Activated T-helper 1 cell treated with anti-CD3 and anti-CD28 coated beads, Interleukin-2, amount 50 U/mL, for 16 hours (primary cell): ENCODE measurements around the gene LRRC51.
"Not testable (repeated sequence)": the region's sequence is repeated elsewhere in the genome, so short reads cannot be mapped to it uniquely, and the experiment has no call there.

Source experiments
- DNase-seq, 2 donors: peaks; one replicate each; pipeline ENCODE4 v3.0.0-alpha.2; 2020; ENCODE audit warnings: low read depth in 1 of 2, low spot score in 1 of 2

The LRRC51 gene

DNA sequence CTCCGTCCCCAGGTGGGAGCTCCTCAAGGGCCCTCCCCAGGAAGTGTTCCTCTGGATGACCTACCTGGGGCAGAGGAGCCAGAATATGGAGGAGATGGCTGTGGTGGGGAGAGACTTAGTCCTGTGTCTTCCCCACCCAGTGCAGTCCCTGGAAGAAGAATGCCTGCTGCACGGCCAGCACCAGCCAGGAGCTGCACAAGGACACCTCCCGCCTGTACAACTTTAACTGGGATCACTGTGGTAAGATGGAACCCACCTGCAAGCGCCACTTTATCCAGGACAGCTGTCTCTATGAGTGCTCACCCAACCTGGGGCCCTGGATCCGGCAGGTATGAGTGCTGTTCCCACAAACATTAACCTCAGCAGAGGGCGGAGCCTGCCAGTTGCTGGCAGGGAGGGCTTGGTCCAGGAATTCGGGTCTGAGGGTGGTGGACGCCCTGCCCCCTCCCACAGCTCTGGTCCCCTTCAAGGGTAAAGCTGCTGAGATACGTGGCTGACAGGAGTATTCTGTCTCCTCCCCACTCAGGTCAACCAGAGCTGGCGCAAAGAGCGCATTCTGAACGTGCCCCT lies 58.3 kb downstream of the LRRC51 start:
- no peak for DNase-seq

DNA sequence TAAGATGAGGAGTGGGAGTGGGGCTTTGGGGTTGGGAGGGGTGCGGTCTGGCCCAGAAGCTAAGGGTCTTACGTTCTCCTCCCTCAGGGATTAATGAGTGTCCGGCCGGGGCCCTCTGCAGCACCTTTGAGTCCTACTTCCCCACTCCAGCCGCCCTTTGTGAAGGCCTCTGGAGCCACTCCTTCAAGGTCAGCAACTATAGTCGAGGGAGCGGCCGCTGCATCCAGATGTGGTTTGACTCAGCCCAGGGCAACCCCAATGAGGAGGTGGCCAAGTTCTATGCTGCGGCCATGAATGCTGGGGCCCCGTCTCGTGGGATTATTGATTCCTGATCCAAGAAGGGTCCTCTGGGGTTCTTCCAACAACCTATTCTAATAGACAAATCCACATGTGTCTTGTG lies 58.9 kb downstream of the LRRC51 start:
- DNase-seq: no peak

DNA sequence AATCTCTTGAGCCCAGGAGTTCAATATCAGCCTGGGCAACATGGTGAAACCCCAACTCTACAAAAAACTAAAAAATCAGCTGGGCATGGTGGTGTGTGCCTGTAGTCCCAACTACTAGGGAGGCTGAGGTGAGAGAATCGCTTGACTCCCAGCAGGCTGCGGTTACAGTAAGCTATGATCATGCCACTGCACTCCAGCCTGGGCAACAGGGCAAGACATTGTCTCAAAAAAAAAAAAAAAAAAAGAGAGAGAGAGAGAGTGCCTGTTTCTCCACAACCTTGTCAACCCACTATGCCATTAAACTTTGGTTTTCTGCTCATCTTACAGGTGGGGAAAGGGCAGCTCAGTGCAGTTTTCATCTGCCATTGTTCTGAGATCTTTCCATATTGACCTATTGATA lies 60.0 kb downstream of the LRRC51 start:
- no peak for DNase-seq

DNA sequence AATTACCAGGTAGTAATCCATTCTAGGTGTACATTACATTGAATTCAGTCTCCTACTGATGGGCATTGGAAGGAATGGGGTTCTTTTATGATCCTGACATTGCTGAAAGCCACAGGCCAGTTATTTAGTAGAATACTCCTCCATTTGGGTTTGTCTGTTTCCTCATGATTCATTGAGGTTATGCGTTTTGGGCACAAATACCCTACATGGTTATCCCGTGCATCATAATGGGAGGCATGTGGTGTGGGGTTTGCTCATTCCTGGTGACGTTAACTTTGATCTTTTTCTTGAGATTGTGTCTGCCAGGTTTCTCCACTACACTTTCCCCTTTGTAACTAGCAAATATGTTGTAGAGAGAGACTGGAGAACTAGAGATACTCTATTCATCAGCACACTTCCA lies 60.4 kb downstream of the LRRC51 start:
- no peak for DNase-seq

DNA sequence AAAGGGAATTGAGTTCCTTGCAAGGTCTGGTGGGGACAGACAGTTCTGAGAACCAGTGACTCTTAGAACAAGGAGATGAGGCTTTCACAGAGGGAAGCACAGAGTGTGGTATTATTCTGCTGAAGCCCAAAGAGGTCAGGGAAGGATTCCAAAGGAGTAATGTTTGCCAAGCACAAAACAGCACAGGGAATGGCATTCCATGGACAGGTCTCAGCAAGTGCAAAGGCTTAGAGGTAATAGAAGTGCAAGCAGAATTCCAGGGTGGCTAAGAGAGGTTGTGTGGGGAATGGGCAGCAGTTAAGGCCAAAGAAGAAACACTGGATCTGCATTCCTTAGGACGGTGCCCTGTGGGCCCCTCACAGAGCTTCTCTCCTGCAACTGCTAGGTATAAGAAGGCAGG lies 61.4 kb downstream of the LRRC51 start:
- DNase-seq: not testable (repeated sequence)

DNA sequence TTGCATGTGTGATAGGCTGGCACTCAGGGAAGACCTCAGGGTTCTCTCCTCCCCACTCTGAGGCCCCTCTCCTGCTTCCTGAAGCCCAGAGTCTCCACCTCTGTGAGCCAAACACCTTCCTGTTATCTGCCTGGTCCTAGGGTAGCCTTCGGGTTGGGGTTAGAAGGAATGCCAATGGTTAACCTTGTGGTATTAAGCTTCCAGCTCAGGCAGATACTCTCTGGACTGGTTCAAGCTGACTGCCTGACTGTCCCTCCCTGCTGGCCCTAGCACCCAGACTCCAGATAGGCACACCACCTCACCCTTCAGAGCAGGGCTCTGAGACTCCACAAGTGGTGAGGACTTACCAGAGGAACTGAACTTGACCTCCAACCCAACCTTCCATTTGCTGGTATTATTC lies 61.9 kb downstream of the LRRC51 start:
- not testable (repeated sequence) for DNase-seq

DNA sequence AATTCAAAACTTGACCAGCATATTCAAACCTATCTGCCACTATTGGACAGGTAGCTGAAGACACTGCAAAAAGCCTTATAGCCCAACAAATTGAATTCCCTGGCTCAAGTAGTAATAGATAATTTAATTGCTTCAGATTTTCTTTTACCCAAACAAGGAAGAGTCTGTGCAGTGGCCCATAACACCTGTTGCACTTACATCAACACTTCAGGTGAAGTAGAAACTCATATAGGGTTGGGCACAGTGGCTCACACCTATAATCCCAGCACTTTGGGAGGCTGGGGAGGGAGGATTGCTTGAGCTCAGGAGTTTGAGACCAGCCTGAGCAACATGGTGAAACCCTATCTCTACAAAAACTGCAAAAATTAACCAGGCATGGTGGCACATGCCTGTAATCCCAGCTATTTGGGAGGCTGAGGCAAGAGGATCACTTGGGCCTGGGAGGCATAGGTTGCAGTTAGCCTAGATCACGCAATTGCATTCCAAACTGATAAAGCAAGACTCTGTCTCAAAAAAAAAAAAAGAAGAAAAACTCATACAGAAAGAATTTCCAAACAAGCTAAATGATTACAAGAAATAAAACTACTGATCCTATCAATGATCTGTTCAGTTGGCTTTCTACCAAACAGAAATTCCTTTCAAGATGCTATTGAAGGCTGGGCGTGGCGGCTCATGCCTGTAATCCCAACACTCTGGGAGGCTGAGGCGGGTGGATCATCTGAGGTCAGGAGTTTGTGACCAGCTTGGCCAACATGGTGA lies 64.3 kb downstream of the LRRC51 start:
- DNase-seq: no peak
